ENCODE measurements around the gene CCAR1.
"Not testable (repeated sequence)": the region's sequence is repeated elsewhere in the genome, so short reads cannot be mapped to it uniquely, and the experiment has no call there.

Gene CCAR1, protein sequence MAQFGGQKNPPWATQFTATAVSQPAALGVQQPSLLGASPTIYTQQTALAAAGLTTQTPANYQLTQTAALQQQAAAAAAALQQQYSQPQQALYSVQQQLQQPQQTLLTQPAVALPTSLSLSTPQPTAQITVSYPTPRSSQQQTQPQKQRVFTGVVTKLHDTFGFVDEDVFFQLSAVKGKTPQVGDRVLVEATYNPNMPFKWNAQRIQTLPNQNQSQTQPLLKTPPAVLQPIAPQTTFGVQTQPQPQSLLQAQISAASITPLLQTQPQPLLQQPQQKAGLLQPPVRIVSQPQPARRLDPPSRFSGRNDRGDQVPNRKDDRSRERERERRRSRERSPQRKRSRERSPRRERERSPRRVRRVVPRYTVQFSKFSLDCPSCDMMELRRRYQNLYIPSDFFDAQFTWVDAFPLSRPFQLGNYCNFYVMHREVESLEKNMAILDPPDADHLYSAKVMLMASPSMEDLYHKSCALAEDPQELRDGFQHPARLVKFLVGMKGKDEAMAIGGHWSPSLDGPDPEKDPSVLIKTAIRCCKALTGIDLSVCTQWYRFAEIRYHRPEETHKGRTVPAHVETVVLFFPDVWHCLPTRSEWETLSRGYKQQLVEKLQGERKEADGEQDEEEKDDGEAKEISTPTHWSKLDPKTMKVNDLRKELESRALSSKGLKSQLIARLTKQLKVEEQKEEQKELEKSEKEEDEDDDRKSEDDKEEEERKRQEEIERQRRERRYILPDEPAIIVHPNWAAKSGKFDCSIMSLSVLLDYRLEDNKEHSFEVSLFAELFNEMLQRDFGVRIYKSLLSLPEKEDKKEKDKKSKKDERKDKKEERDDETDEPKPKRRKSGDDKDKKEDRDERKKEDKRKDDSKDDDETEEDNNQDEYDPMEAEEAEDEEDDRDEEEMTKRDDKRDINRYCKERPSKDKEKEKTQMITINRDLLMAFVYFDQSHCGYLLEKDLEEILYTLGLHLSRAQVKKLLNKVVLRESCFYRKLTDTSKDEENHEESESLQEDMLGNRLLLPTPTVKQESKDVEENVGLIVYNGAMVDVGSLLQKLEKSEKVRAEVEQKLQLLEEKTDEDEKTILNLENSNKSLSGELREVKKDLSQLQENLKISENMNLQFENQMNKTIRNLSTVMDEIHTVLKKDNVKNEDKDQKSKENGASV

DNA sequence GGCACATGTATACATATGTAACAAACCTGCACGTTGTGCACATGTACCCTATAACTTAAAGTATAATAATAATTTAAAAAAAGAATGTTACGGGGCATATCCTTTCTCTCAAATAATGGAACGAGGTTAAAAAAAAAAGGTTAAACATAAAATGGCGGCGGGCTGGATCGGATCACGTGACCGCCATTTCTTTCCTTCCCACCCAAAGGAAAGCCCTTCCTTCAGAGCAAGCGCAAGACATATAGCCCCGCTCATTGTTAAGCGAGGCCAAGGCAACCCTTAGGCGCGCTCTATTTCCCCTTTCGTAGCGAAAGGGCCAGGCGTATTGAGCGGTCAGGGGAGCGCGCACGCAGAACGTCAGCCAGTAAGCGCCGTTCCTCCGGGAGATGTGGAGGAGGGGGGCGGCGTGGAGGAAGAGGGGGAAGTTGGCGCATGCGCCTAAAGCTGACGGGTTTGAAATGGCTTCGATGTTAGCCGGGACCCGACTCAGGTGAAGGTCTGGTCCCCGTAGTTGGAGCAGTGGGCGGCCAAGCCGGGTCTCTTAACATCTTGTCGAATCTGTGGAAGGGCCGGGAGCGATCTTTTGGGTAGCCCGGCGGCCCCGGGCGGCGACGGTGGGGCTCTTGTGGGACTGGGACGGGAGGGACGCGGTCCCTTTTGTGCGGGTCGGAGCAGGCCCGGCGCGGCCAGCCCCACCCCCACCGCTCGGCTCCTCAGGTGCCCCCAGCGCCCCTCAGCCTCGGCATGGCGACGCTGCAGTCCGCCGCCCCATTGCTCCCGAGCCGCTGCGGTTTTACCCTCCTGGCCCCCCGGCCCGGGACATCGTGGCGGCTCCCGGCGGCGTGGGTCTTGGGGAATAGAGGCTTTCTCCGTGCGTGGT is at the start of gene CCAR1:
Gene CCAR1 (plus strand): TSS at position 447 of the 880 bp plus-strand sequence. CDS start 1,266 bp downstream, outside the sequence.
- DNase-seq = peak; percentile 71

DNA sequence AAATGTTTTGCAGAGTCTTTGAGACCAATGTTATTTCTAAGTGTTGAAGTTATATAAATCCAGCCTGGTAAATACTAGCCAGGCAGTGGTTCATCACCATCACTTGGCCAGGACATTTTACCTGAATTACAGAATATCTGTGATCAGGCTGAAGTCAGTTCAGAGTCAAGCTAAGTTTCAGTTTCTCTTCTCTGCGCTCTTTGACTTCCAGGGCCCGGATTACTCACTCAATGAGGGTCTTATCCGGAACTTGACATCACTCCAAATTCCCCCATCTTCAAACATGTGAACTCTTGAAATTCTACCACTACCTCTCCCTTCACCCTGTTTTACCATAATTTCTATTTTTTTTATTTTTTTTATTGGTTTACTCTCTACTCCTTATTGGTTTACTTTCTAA is 36.6 kb upstream of the CCAR1 start:
- no peak for DNase-seq

DNA sequence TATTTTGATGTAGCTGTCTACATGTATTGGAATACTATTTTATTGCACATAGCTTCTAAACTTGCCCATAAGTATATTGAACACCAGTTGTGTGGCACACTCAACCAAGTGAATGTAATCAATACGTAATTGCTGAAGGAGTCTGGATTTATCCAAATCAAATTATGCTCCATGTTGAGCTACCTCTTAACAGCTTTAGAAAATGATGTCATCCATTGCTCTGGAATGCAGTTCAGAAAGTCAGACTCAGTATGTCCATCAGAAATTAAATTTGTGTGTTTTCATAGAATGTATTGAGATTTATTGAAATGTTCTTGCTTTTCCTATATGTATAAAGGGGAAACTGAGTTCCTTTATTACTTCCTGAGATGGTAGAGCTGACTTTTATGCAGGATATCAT is 25.0 kb upstream of the CCAR1 start:
- no peak for DNase-seq

DNA sequence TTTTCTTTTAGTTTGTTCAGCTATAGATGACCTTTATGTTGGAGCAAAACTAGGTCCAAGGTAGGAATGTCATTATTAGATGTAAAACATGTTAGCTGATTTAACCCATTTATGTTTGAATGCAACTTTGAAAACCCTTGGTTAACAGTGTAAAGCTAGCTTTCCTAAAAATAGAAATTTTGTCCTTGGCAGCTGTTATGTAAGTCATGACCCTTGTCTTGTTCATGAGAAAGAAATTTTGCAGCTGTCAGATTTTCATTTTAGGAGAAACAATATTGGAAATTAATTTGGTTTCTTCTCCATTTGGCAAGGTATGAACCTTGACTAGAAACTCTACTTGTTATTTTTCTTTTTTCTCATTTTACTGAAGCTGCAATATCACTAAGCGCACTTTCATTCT is 23.9 kb upstream of the CCAR1 start:
- no peak for DNase-seq

DNA sequence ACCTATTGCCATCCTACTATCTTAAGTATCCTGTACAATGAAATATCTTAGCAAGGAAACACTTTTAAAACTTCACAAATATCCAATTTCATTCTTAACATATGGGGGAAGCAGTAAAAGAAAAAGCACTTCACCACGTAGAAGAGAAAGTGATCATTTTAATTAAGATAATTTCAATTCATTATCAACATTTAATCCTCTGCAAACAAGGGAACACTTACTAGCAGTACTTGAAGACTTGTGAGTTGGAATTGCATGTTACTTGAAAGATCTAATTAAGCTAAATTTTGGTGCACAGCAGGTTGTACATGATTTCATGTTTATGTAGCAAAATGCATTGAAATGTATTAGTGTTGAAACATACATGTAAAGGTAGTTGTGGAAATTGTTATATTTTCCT is 20.8 kb upstream of the CCAR1 start:
- DNase-seq = no peak

DNA sequence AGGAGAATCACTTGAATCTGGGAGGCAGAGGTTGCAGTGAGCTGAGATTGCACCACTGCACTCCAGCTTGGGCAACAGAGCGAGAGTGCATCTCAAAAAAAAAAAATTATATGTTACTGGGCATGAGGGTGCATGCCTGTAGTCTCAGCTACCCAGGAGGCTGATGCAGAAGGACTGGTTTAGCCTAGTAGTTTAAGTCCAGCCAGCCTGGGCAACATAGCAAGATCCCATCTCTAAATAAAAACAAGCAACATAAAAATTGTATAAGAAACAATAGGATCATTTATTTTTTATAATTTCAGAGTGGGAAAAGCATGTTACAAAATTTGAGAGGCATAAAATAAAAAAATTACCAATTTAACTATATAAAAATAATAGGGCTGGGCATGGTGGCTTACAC is 15.5 kb upstream of the CCAR1 start:
- DNase-seq = no peak

DNA sequence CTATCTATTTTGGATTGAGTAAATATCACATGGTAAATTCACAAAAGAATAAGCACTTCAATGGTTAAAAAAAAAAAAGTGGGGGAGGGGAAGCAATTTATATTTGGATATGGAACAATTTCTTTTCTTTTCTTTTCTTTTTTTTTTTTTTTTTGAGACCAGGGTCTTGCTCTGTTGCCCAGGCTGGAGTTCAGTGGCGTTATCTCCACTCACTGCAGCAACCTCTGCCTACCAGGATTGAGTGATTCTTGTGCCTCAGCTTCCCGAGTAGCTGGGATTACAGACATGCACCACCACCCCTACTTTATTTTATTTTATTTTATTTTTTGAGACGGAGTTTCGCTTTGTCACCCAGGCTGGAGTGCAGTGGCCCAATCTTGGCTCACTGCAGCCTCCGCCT is 12.1 kb upstream of the CCAR1 start:
- not testable (repeated sequence) for DNase-seq

DNA sequence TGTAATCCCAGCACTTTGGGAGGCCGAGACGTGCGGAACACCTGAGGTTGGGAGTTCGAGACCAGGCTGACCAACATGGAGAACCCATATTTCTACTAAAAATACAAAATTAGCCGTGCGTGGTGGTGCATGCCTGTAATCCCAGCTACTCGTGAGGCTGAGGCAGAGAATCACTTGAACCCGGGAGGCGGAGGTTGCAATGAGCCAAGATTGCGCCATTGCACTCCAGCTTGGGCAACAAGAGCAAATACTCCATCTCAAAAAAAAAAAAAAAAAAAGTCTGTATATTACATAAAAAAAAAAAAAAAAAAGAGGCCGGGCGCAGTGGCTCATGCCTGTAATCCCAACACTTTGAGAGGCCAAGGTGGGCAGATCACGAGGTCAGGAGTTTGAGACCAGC is 8.0 kb upstream of the CCAR1 start:
- not testable (repeated sequence) for DNase-seq

DNA sequence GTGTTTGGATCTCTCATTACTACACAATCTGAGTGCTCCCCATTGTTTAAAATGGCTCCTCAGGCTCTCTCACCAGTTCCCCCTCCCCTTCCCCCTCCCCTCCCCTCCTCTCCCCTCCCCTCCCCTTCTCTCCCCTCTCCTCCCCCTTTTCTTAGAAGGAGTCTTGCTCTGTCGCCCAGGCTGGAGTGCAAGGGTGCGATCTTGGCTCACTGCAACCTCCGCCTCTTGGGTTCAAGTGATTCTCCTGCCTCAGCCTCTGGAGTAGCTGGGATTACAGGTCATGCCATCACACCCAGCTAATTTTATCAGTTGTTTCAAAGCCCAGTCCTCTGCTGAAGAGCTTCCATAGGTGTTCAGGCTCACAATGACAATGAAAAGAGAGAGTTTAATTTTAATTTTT is 3.6 kb upstream of the CCAR1 start:
- DNase-seq = no peak

DNA sequence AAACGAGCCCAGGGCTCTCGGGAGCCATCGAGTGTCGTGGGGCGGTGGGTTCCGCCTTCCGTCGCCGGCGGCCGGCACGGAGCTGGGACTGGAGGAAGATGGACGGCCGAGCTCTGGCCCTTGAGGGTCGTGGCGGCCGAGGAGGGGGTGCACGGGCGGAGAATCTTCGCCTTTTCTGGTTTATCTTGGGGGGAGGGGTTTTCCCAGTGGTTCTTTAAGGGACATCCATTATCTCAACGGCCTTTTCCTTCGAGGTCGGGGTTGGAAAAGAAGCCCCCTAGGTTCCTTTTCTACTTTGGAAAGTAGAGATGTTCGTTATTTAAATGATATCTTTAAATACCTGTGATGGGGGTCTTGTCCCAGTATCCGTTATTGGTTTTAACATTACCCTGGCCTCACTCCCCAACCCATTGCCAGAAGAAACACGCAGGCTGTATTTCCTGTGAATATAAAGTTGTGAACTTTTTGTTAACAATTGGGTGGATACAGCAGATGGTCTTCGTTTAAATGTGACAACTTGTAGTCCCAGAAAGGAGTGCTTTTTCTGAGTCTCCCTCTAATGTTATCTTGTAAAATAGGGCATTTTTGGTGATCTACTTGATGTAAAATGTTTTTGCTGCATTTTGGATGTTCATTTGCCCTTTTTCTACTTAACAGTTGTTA is 765 bp downstream of the CCAR1 start:
- no peak for DNase-seq

DNA sequence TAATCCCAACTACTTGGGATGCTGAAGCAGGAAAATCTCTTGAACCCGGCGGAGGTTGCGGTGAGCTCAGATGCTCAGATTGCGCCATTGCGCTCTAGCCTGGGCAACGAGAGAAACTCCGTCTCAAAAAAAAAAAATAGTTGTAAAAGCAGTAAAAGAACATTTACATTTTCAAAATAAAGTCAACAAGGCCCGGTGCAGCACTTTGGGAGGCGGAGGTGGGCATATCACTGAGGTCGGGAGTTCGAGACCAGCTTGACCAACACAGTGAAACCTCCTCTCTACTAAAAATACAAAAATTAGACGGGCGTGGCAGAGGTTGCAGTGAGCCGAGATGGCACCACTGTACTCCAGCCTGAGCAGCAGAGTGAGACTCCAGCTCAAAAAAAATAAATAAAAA is 4.0 kb downstream of the CCAR1 start:
- no peak for DNase-seq

DNA sequence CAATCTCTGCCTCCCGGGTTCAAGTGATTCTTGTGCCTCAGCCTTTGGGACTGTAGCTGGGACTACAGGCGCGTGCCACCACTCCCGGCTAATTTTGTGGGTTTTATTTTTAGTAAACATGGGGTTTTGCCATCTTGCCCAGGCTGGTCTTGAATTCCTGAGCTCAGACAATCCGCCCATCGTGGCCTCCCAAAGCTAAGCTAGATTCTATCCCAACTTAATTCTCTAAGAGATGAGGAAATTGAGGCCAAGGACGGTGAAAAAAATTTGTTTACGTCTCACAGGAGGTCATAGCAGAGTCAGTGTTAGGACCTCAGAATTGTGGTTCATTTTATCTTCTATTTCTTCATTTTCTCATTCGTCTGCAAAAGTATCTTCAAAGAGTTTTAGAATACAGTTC is 6.1 kb downstream of the CCAR1 start:
- no peak for DNase-seq

DNA sequence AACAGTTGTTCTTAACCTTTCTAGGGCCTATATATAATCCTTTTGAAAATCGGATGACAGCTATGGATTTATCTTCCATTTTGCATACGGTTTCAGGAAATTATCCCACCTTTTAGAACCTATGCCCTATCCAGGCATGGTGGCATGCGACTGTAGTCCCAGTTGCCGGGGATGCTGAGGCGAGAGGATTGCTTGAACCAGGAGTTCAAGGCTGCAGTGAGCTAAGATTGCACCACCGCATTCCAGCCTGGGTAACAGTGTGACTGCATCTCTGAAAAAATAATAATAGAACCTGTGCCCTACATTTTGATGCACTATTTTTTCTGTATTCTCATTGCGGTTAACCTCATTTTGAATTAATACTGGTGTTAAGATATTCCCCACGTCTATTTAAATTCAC is 11.6 kb downstream of the CCAR1 start:
- no peak for DNase-seq

DNA sequence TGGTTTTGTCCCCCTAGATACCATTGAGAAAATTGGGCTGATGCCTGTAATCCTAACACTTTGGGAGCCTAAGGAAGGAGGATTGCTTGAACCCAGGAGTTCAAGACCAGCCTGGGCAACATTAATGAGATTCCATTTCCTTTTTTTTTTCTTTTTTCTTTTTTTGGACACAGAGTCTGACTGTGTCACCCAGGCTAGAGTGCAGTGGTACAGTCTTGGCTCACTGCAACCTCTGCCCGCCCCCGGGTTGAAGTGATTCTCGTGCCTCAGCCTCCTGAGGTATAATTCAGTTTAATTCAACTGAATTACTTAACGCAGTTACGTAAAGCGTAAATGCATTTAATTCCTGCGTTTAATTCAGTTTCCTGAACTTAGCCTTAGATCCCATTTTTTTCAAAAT is 13.3 kb downstream of the CCAR1 start:
- no peak for DNase-seq

DNA sequence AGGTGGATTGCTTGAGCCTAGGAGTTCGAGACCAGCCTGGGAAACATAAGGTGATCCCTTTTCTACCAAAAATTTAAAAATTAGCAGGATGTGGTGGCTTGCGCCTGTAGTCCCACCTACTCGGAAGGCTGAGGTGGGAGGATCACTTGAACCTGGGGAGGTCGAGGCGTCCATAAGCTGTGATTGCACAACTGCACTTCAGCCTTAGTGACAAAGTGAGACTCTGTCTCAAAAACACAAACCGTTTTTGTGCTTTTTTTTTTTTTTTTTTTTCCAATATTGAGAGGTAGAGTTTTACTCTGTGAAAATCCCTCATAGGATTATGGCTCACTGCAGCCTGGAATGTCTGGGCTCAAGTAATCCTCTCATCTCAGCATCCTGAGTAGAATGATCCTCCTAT is 14.1 kb downstream of the CCAR1 start:
- DNase-seq = no peak

DNA sequence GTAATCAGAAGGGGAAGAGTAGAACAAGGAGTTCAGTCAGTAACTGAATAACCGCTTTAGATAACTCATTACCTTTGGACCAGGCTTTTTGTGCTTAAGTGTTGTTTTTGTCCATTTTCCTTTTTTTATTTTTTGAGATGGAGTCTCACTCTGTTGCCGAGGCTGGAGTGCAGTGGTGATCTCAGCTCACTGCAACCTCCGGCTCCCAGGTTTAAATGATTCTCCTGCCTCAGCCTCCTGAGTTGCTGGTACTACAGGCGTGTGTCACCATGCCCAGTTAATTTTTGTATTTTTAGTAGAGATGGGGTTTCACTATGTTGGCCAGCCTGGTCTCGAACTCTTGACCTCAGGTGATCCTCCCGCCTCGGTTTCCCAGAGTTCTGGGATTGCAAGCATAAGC is 14.7 kb downstream of the CCAR1 start:
- not testable (repeated sequence) for DNase-seq

DNA sequence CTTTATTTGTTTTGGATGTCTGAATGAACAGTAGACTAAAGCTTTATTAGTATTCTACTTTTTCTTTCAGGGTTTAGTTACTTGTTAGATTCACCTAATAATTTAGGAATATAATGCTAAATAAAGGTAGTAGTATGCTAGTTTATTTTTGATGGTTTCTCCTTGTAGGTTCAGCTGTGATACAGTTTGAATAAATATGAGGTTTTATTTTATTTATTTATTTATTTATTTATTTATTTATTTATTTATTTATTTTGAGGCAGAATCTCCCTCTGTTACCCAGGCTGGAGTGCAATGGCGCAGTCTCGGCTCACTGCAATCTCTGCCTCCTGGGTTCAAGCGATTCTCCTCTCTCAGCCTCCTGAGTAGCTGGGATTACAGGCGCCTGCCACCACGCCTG is 19.6 kb downstream of the CCAR1 start:
- DNase-seq = not testable (repeated sequence)

DNA sequence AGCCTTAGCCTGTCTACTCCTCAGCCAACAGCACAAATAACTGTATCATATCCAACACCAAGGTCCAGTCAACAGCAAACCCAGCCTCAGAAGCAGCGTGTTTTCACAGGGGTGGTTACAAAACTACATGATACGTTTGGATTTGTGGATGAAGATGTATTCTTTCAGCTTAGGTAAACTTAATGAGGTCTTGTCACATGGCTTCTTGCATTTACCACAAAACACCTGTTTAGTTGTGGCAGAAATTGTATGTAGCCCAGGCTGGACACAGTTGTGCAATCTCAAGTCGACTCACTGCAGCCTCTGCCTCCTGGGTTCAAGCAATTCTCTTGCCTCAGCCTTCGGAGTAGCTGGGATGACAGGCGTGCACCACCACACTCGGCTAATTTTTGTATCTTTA is 21.4 kb downstream of the CCAR1 start:
- no peak for DNase-seq

DNA sequence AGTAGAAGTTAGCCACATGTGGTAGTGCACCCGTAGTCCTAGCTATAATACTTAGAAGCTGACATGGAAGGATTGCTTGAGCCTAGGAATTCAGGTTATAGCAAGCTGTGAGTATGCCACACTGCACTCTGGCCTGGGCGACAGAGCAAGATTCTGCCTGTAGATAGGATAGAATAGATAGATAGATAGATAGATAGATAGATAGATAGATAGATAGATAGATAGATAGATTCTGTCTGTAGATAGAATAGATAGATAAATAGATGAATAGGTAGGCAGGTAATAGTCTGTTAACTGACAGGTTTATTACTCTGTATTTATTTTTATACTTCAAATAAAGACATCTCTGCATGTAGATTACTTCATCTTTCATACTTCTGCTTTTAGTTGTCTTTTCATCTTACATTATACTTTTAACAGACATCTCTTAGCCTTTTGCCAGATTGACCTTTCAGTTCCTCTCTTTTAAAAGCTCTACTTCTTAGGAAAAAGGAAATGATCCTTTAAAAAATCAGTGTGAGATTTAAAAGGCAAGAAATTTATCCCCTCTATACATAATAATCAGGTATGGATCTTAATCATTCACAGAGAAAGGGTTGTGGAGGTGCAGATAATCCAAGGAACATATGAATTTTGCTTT is 31.8 kb downstream of the CCAR1 start:
- DNase-seq = no peak

DNA sequence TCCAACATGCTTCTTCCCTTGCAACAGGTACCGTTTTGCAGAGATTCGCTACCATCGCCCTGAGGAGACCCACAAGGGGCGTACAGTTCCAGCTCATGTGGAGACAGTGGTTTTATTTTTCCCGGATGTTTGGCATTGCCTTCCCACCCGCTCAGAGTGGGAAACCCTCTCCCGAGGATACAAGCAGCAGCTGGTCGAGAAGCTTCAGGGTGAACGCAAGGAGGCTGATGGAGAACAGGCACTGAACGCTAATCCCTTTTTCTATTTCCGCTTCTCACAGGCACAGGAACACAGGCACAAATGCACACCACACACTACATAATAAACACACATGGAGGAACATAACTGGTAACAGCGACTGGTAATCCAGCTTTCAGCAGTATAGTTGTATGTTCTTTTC is 35.2 kb downstream of the CCAR1 start:
- no peak for DNase-seq

DNA sequence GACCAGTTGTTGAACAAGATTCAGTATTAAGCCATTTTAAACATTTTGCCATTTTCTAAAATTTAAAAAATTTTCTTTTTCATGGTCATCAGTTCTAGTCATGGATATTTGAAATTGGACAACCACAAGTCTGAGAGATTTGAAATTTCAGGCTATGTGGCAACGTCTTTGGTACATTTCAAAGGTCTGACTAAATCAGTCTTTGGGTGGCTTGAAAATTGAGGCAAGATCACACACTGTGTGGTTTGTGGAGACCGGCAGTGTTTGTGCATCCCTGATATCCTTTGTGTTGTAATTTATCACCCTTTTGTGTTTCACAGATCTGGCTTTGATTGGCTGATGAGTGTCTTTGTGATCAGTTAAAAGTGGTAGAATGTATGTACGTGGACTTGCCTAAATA is 35.7 kb downstream of the CCAR1 start:
- no peak for DNase-seq
